A673 (cell line): ENCODE results near the gene CADPS2.

Experiments
- EZH2 ChIP-seq: fragments of 200-600 bp; sonication (generic); IDR thresholded peaks from 2 replicates; pipeline ENCODE4 v1.6.1; 2017; ENCODE audit warnings: borderline replicate concordance, low read depth, mild to moderate bottlenecking, mixed read lengths, antibody characterized with exemption, low read length; ENCODE audit not compliant: poor library complexity, severe bottlenecking
- TF ChIP-seq, protein P1 (sequence below): fragments of 300-800, 200-600 bp; sonication (generic); conservative IDR thresholded peaks from 2 replicates; pipeline ENCODE4 v1.5.1; 2017; ENCODE audit warnings: low read depth, mild to moderate bottlenecking, antibody characterized with exemption, low read length, moderate library complexity, mixed read lengths

DNA sequence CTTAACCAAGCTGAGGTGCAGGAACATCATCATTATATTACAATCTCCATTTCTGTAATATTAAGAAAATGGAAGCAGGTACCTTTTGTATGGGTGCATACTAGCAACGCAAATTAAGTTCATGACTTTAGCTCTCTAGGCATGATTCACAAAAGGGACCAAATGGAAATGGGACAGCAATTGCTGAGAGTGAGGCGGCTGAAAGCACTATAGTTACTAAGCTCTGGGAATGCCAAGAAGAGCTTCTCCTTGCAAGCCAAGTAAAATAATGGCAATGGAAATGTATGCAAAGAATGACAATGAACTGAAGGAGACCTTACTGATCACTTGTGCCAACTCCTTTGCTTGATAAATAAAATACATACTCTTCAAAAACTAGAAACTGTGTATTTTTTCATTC lies 147.3 kb downstream of the CADPS2 start:
- TF ChIP-seq, protein P1, sequence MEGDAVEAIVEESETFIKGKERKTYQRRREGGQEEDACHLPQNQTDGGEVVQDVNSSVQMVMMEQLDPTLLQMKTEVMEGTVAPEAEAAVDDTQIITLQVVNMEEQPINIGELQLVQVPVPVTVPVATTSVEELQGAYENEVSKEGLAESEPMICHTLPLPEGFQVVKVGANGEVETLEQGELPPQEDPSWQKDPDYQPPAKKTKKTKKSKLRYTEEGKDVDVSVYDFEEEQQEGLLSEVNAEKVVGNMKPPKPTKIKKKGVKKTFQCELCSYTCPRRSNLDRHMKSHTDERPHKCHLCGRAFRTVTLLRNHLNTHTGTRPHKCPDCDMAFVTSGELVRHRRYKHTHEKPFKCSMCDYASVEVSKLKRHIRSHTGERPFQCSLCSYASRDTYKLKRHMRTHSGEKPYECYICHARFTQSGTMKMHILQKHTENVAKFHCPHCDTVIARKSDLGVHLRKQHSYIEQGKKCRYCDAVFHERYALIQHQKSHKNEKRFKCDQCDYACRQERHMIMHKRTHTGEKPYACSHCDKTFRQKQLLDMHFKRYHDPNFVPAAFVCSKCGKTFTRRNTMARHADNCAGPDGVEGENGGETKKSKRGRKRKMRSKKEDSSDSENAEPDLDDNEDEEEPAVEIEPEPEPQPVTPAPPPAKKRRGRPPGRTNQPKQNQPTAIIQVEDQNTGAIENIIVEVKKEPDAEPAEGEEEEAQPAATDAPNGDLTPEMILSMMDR = no peak
- no peak for TF ChIP-seq EZH2
